ENCODE measurements around the gene PCCA. TPM values are rescaled to one million over a fixed set of nuclear protein-coding genes. Genes with fewer than 3 reads are reported as not detected.

PCCA gene
- total and polyA plus RNA-seq, 2 of the 13 experiments (the other 11 are each of a cell fraction or from before 2014, with no cell fraction given): 15.0 to 32.2 TPM

DNA sequence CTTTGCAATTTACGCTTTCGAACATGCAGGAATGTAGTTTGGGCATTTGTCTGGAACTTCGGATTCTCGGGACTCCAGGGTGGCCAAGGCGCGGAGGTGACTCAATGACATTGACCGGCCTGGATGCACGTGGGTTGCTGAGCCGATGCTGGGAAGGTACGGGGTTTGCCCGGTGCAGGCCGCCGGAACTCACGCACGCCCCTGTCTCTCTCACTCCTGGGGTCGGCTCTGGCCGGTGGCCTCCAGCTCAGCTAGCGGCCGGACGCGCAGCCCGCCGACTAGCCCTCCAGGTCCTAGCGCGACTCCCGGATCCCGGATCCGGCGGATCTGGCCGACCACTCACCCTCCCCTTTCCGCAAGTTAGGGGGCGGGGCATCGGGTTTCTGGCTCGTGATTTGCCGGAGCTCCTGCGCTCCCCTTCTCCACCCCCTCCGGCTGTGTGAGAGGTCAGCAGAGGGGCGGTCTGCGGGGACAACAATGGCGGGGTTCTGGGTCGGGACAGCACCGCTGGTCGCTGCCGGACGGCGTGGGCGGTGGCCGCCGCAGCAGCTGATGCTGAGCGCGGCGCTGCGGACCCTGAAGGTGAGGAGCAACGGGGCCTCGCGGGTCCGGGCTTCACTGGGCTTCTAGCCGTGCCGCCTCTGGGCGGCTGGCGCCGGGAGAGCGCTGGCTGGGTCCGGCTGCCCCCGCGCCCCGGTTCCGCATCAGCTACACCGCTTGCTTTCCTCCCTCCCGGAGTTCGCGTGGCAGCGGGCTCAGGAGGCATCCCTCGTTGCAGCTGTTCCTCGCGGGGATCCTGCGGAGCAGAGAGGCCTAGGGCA lies at the start of gene PCCA (continued):
- peak; percentile 73; the same call in 1 of the 2 replicates for TF ChIP-seq SKIL (CRISPR knock-in tag; IDR thresholded peaks at IDR 0.05; ENCODE audit: borderline replicate concordance)
- TF ChIP-seq XRCC5 (optimal IDR thresholded peaks at IDR 0.05; ENCODE audit: low read length): peak; percentile 97
- peak; percentile 96 for TF ChIP-seq ZNF792 (CRISPR knock-in tag; IDR thresholded peaks at IDR 0.05)
- TF ChIP-seq, protein P1, sequence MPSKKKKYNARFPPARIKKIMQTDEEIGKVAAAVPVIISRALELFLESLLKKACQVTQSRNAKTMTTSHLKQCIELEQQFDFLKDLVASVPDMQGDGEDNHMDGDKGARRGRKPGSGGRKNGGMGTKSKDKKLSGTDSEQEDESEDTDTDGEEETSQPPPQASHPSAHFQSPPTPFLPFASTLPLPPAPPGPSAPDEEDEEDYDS (CRISPR knock-in tag; IDR thresholded peaks at IDR 0.05): peak; percentile 76
- TF ChIP-seq ZFX (CRISPR knock-in tag; IDR thresholded peaks at IDR 0.05; ENCODE audit: low read depth): peak; percentile 85
- 0 out of 2 replicates have a peak, but pooled peaks have one; percentile 5 for TF ChIP-seq ZBTB43 (CRISPR knock-in tag; conservative IDR thresholded peaks at IDR 0.05)
- peak; percentile 90; the same call in 1 of the 2 replicates for TF ChIP-seq MAZ (IDR thresholded peaks at IDR 0.05; ENCODE audit: borderline replicate concordance, low read depth, low read length)
- peak; percentile 88 for TF ChIP-seq MAZ (CRISPR knock-in tag; IDR thresholded peaks at IDR 0.05; ENCODE audit: low read depth)
- TF ChIP-seq ZKSCAN5 (CRISPR knock-in tag; IDR thresholded peaks at IDR 0.05): no peak
- no peak for TF ChIP-seq MTA3 (CRISPR knock-in tag; IDR thresholded peaks at IDR 0.05)
- no peak for TF ChIP-seq PAX8 (CRISPR knock-in tag; IDR thresholded peaks at IDR 0.05; ENCODE audit: borderline replicate concordance)
- TF ChIP-seq ZBTB39 (CRISPR knock-in tag; IDR thresholded peaks at IDR 0.05): no peak; the same call in 1 of the 2 replicates
- TF ChIP-seq ZNF790 (CRISPR knock-in tag; IDR thresholded peaks at IDR 0.05; ENCODE audit: borderline replicate concordance): no peak
- no peak for TF ChIP-seq PRMT3 (CRISPR knock-in tag; IDR thresholded peaks at IDR 0.05; ENCODE audit: borderline replicate concordance, low read depth)
- TF ChIP-seq NRL (CRISPR knock-in tag; IDR thresholded peaks at IDR 0.05; ENCODE audit: borderline replicate concordance): 0 out of 2 replicates have a peak, but pooled peaks have one; percentile 42
- TF ChIP-seq ZMYM4 (CRISPR knock-in tag; IDR thresholded peaks at IDR 0.05): peak; percentile 99
- TF ChIP-seq, protein P2, sequence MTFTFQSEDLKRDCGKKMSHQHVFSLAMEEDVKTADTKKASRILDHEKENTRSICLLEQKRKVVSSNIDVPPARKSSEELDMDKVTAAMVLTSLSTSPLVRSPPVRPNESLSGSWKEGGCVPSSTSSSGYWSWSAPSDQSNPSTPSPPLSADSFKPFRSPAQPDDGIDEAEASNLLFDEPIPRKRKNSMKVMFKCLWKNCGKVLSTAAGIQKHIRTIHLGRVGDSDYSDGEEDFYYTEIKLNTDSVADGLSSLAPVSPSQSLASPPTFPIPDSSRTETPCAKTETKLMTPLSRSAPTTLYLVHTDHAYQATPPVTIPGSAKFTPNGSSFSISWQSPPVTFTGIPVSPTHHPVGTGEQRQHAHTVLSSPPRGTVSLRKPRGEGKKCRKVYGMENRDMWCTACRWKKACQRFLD (CRISPR knock-in tag; IDR thresholded peaks at IDR 0.05; ENCODE audit: borderline replicate concordance): peak; percentile 36; the same call in 1 of the 2 replicates
- TF ChIP-seq IRF9 (CRISPR knock-in tag; IDR thresholded peaks at IDR 0.05; ENCODE audit: borderline replicate concordance): peak; percentile 61; the same call in 1 of the 2 replicates
- peak; percentile 84; the same call in 1 of the 2 replicates for TF ChIP-seq ZNF350 (CRISPR knock-in tag; IDR thresholded peaks at IDR 0.05; ENCODE audit: borderline replicate concordance, low read depth)
- peak; percentile 90 for TF ChIP-seq ERF (CRISPR knock-in tag; IDR thresholded peaks at IDR 0.05)
